GM12878 (cell line): Measurements from ENCODE around the gene FRAS1. TPM values are rescaled to one million over a fixed set of nuclear protein-coding genes. Genes with fewer than 3 reads are reported as not detected.

ENCODE experiments used
- ATAC-seq: fragments of 200-7000 bp; cut with Tn5 transposase; 3 replicates; pipeline ENCODE4 v1.9.1; 2020; ENCODE audit warnings: mild to moderate bottlenecking, moderate library complexity
- BruUV-seq: library from RNA; stranded (reverse); fragments of 400-500 nt; replicated peaks from 2 replicates; lab custom pipeline; 2021; lab: Mats Ljungman, UMichigan
- CTCF ChIA-PET: fragments of 300-600 bp; sonication (Branson Sonifier 250); formaldehyde crosslinking; extraction: SDS; loops from one replicate; lab custom pipeline; 2021; ENCODE audit warnings: inconsistent platforms; lab: Yijun Ruan, JAX
- POLR2A ChIA-PET: fragments of 350-600 bp; formaldehyde crosslinking; extraction: SDS; loops from one replicate; lab custom pipeline; 2021; ENCODE audit warnings: inconsistent platforms; lab: Charles Lee
- RAD21 ChIA-PET: fragments of 300-600 bp; sonication (Branson Sonifier 250); formaldehyde crosslinking; loops from one replicate; lab custom pipeline; 2023; ENCODE audit warnings: antibody characterized with exemption; ENCODE audit not compliant: unreplicated experiment; lab: Charles Lee
- SMC1A ChIA-PET: fragments of 300-600 bp; sonication (Branson Sonifier 250); formaldehyde crosslinking; loops from one replicate; lab custom pipeline; 2023; ENCODE audit not compliant: unreplicated experiment, uncharacterized antibody; lab: Charles Lee
- DNase-seq: peaks from one replicate; pipeline ENCODE4 v3.0.0-alpha.2; 2011; ENCODE audit warnings: low read depth, low spot score
- FAIRE-seq: peaks from 3 replicates; lab custom pipeline; 2011; peaks lifted over from hg19 to GRCh38; lab: Jason Lieb, UNC
- H2AFZ ChIP-seq: 2 replicates; pipeline ENCODE4 v1.6.0; 2011; ENCODE audit warnings: low read depth, low read length, control low read depth; ENCODE audit not compliant: control insufficient read depth
- H3K27ac ChIP-seq: 2 replicates; pipeline ENCODE4 v1.5.1; 2011; ENCODE audit warnings: control low read depth; ENCODE audit not compliant: control insufficient read depth, insufficient read depth
- H3K27me3 ChIP-seq, 2 experiments: replicated peaks in 1 of 2; 2 replicates each; pipeline versions ENCODE4 v1.6.0 to v1.6.1; 2011; ENCODE audit warnings: low read length in 1 of 2; ENCODE audit not compliant: control insufficient read depth in 2 of 2, insufficient read depth in 2 of 2
- H3K36me3 ChIP-seq, 2 experiments: 2 replicates each; pipeline ENCODE4 v1.5.1; 2011; ENCODE audit warnings: low read length in 1 of 2; ENCODE audit not compliant: control insufficient read depth in 2 of 2, insufficient read depth in 2 of 2
- H3K4me1 ChIP-seq: 2 replicates; pipeline ENCODE4 v1.6.1; 2011; ENCODE audit warnings: mild to moderate bottlenecking, low read length, moderate library complexity, mixed read lengths; ENCODE audit not compliant: control insufficient read depth, insufficient read depth
- H3K4me2 ChIP-seq: 2 replicates; pipeline ENCODE4 v1.6.0; 2011; ENCODE audit warnings: control low read depth; ENCODE audit not compliant: control insufficient read depth, insufficient read depth
- H3K4me3 ChIP-seq: fragments of 200-600 bp; sonication (generic); 2 replicates; pipeline ENCODE4 v1.5.1; 2016
- H3K79me2 ChIP-seq: 2 replicates; pipeline ENCODE4 v1.6.0; 2011; ENCODE audit warnings: low read length; ENCODE audit not compliant: control insufficient read depth, insufficient read depth
- H3K9ac ChIP-seq: 2 replicates; pipeline ENCODE4 v1.8.0; 2011; ENCODE audit warnings: low read length, control low read depth, mixed read lengths; ENCODE audit not compliant: control insufficient read depth, insufficient read depth
- H3K9me3 ChIP-seq: replicated peaks from 3 replicates; pipeline ENCODE4 v1.5.1; 2011; ENCODE audit warnings: mild to moderate bottlenecking, low read length; ENCODE audit not compliant: control insufficient read depth, insufficient read depth
- H4K20me1 ChIP-seq: 2 replicates; pipeline ENCODE4 v1.6.0; 2011; ENCODE audit not compliant: control insufficient read depth, insufficient read depth
- BCL3 ChIP-seq: IDR thresholded peaks from 2 replicates; pipeline ENCODE4 v1.6.1; 2011; ENCODE audit warnings: borderline replicate concordance, low read depth, mild to moderate bottlenecking, moderate library complexity, low read length; ENCODE audit not compliant: insufficient read depth, poor library complexity, severe bottlenecking
- ESRRA ChIP-seq: IDR thresholded peaks from 2 replicates; pipeline ENCODE4 v1.6.1; 2012; ENCODE audit warnings: mild to moderate bottlenecking, low read length, improper control_type of control experiment
- NRF1 ChIP-seq: conservative IDR thresholded peaks from 2 replicates; pipeline ENCODE4 v1.6.1; 2011; ENCODE audit warnings: mild to moderate bottlenecking, low read depth, low read length, improper control_type of control experiment
- PBX3 ChIP-seq: IDR thresholded peaks from 2 replicates; pipeline ENCODE4 v1.6.1; 2011; ENCODE audit warnings: mild to moderate bottlenecking, low read depth, low read length, moderate library complexity; ENCODE audit not compliant: insufficient replicate concordance
- RBBP5 ChIP-seq: fragments of 200-600 bp; sonication (generic); conservative IDR thresholded peaks from 2 replicates; pipeline ENCODE4 v1.6.1; 2016
- SIN3A ChIP-seq: IDR thresholded peaks from 2 replicates; pipeline ENCODE4 v1.6.1; 2012; ENCODE audit warnings: low read depth, low read length, improper control_type of control experiment
- SMAD5 ChIP-seq: IDR thresholded peaks from 2 replicates; pipeline ENCODE4 v1.6.1; 2016; ENCODE audit warnings: antibody characterized with exemption, low read depth
- STAT3 ChIP-seq: IDR thresholded peaks from 2 replicates; pipeline ENCODE4 v1.6.1; 2011; ENCODE audit warnings: low read depth, low read length, improper control_type of control experiment
- SUPT20H ChIP-seq: IDR thresholded peaks from 2 replicates; pipeline ENCODE4 v1.6.1; 2011; ENCODE audit warnings: low read depth, mild to moderate bottlenecking, low read length, moderate library complexity, borderline replicate concordance; ENCODE audit not compliant: control insufficient read depth
- YY1 ChIP-seq: IDR thresholded peaks from 2 replicates; pipeline ENCODE4 v1.6.1; 2011; ENCODE audit warnings: low read depth, mild to moderate bottlenecking, low read length
- ZNF217 ChIP-seq: fragments of 450-650 bp; IDR thresholded peaks from 2 replicates; pipeline ENCODE4 v1.6.1; 2017; ENCODE audit warnings: antibody characterized with exemption, mild to moderate bottlenecking
- WGBS: methylation state at CpG from one replicate; pipeline ENCODE4 v1.1.6; 2016; ENCODE audit warnings: low lambda C conversion rate; ENCODE audit not compliant: insufficient replicate concordance, insufficient coverage; ENCODE audit errors: missing lambda C conversion rate; 5-methylcytosine and 5-hydroxymethylcytosine counted together
- in situ Hi-C: fragments of 300-500 bp; cut with MboI; formaldehyde crosslinking; loops from 9 replicates; pipeline ENCODE4 v1.14.3; 2018; ENCODE audit warnings: mixed read lengths
- intact Hi-C: fragments of 100-400 bp; cut with micrococcal nuclease; formaldehyde crosslinking; loops from one replicate; pipeline ENCODE4 v1.14.2; 2022; ENCODE audit not compliant: unreplicated experiment
- polyA plus RNA-seq, 11 experiments: library from polyadenylated mRNA; depleted of rRNA in 4 of 11; unstranded in 6 of 11; stranded (reverse) in 5 of 11; fragments of >200 nt; fragmentation: Nextera tagmentation in 4 of 11; fragmentation: Illumina TruSeq in 1 of 11; extraction: Ambion mirVana in 4 of 11; extraction: Trizol in 1 of 11; gene quantifications; 1 replicate in 1 of 11; 2 replicates in 10 of 11; pipeline versions ENCODE4 v1.2.1 to v1.2.3, GENCODE V29; 2011 to 2016; ENCODE audit warnings: inconsistent platforms in 2 of 11, missing spikeins in 2 of 11, low read depth in 1 of 11
- total RNA-seq, 4 experiments: library from RNA; depleted of rRNA in 3 of 4; stranded (reverse); fragments of >200 nt in 3 of 4; fragmentation: Illumina TruSeq in 1 of 4; extraction: Trizol in 1 of 4; gene quantifications; 2 replicates each; pipeline versions ENCODE4 v1.2.1 to v1.2.3, GENCODE V29; 2013 to 2021

Gene FRAS1
- total and polyA plus RNA-seq, 10 of the 15 experiments (the other 5 are each of a cell fraction or from before 2014, with no cell fraction given): 0.08 to 11.7 (median 0.20) TPM

GRCh38 chr4:78454016-78454415 is 396.9 kb downstream of the FRAS1 start:
- Histone ChIP-seq H4K20me1 (no peaks in the 10 kb centered on the region), H3K27me3 (no peaks in the 10 kb centered on the region), H3K79me2 (no peaks in the 10 kb centered on the region), H3K9ac (no peak overlapping the region), H3K27ac (no peak overlapping the region), H3K4me3 (no peak overlapping the region), H2AFZ (no peak overlapping the region), H3K4me1 (no peaks in the 10 kb centered on the region), H3K36me3 (no peaks in the 10 kb centered on the region), H3K9me3 (no peaks in the 10 kb centered on the region), H3K4me2 (no peak overlapping the region)
- WGBS: 43% methylated on average over 3 of the region's 3 CpGs
- ChIA-PET SMC1A (interaction anchor here (1.2 to 1.3 kb wide), 3 partner anchors 11 to 360 kb away, joined by 3 to 8 read pairs (median 4); no protein-coding TSS in a partner anchor), CTCF (interaction anchor here (1.2 kb wide), 1 partner anchor 122 kb away, joined by 3 read pairs; no protein-coding TSS in a partner anchor), RAD21 (interaction anchor here (1.5 kb wide), 1 partner anchor 13 kb away, joined by 3 read pairs; no protein-coding TSS in a partner anchor), POLR2A (interaction anchor here (1.6 kb wide), 1 partner anchor 10 kb away, joined by 5 read pairs; no protein-coding TSS in a partner anchor)
- no TSS peak for BruUV-seq
- in situ Hi-C loops (no loop called here), intact Hi-C loops (loop anchor here (10.0 kb wide), 1 partner anchor 411 kb away; no protein-coding TSS in a partner anchor)
- TF ChIP-seq PBX3 (no peak), NRF1 (no peak), YY1 (no peak), ZNF217 (no peak), SIN3A (no peak), SMAD5 (no peak), ESRRA (no peak), SUPT20H (no peak), BCL3 (no peak), RBBP5 (no peak), STAT3 (no peak)
- ATAC-seq (no peak), DNase-seq (no peak), FAIRE-seq (no peak)
